H1 (cell line): ENCODE results near the gene MIB2. TPM values are rescaled to one million over a fixed set of nuclear protein-coding genes. Genes with fewer than 3 reads are reported as not detected.

Experiments used
- CTCF ChIA-PET: fragments of 300-600 bp; sonication (Branson Sonifier 250); formaldehyde crosslinking; loops from one replicate; lab custom pipeline; 2021; ENCODE audit not compliant: partially characterized antibody; lab: Charles Lee
- POLR2A ChIA-PET: fragments of 300-600 bp; sonication (Branson Sonifier 250); formaldehyde crosslinking; loops from one replicate; lab custom pipeline; 2021; ENCODE audit warnings: inconsistent platforms; ENCODE audit not compliant: partially characterized antibody; lab: Charles Lee
- DNase-seq, 2 experiments: peaks; one replicate each; pipeline versions ENCODE4 v3.0.0 to v3.0.0-alpha.2; 2010 to 2022; ENCODE audit warnings: low spot score in 2 of 2, low read depth in 1 of 2, mixed read lengths in 1 of 2
- FAIRE-seq: peaks from 2 replicates; lab custom pipeline; 2011; peaks lifted over from hg19 to GRCh38; lab: Jason Lieb, UNC
- H2AFZ ChIP-seq: 2 replicates; pipeline ENCODE4 v1.8.1; 2012; ENCODE audit warnings: low read length, inconsistent platforms
- H2AK5ac ChIP-seq: 2 replicates; pipeline ENCODE4 v1.6.1; 2013; ENCODE audit warnings: low read depth, low read length
- H2BK120ac ChIP-seq: replicated peaks from 2 replicates; pipeline ENCODE3; 2013; ENCODE audit warnings: low read depth, low read length, inconsistent platforms
- H2BK12ac ChIP-seq: 2 replicates; pipeline ENCODE4 v1.6.1; 2013; ENCODE audit warnings: low read depth, low read length
- H2BK15ac ChIP-seq: 2 replicates; pipeline ENCODE4 v1.6.1; 2013; ENCODE audit warnings: low read length
- H2BK20ac ChIP-seq: 2 replicates; pipeline ENCODE4 v1.6.1; 2013; ENCODE audit warnings: low read length
- H2BK5ac ChIP-seq: 2 replicates; pipeline ENCODE4 v1.6.1; 2013; ENCODE audit warnings: low read depth, low read length
- H3K14ac ChIP-seq: 2 replicates; pipeline ENCODE4 v1.6.1; 2013; ENCODE audit warnings: inconsistent platforms; ENCODE audit not compliant: insufficient read length
- H3K18ac ChIP-seq: 2 replicates; pipeline ENCODE4 v1.6.1; 2013; ENCODE audit warnings: low read length; ENCODE audit errors: extremely low read depth
- H3K23ac ChIP-seq: 2 replicates; pipeline ENCODE4 v1.6.1; 2013; ENCODE audit warnings: inconsistent platforms; ENCODE audit not compliant: insufficient read length
- H3K23me2 ChIP-seq: 2 replicates; pipeline ENCODE4 v1.6.1; 2013; ENCODE audit warnings: low read depth, low read length
- H3K27ac ChIP-seq: 2 replicates; pipeline ENCODE4 v1.6.1; 2011; ENCODE audit warnings: low read depth, low read length, inconsistent platforms
- H3K27me3 ChIP-seq, 4 experiments: replicated peaks in 1 of 4; 1 replicate in 1 of 4; 2 replicates in 3 of 4; pipeline versions ENCODE4 v1.6.1 to v1.8.1; 2011 to 2013; ENCODE audit warnings: low read length in 3 of 4, mild to moderate bottlenecking in 3 of 4, inconsistent platforms in 2 of 4, mixed read lengths in 2 of 4, moderate library complexity in 1 of 4; ENCODE audit not compliant: control insufficient read depth in 3 of 4, insufficient read depth in 3 of 4; ENCODE audit errors: extremely low read depth in 1 of 4
- H3K36me3 ChIP-seq, 4 experiments: 2 replicates each; pipeline versions ENCODE4 v1.6.1 to v1.8.1; 2011 to 2013; ENCODE audit warnings: mild to moderate bottlenecking in 4 of 4, low read length in 3 of 4, moderate library complexity in 2 of 4, control low read depth in 1 of 4, inconsistent platforms in 1 of 4; ENCODE audit not compliant: insufficient read depth in 4 of 4, control insufficient read depth in 2 of 4
- H3K4ac ChIP-seq: replicated peaks from 2 replicates; pipeline ENCODE3; 2013; ENCODE audit warnings: low read length, low read depth, mixed read lengths, inconsistent platforms; ENCODE audit not compliant: insufficient read length
- H3K4me1 ChIP-seq, 4 experiments: replicated peaks in 1 of 4; 1 replicate in 1 of 4; 2 replicates in 3 of 4; pipeline versions ENCODE4 v1.6.1 to v1.8.1; 2011 to 2013; ENCODE audit warnings: low read length in 3 of 4, inconsistent platforms in 2 of 4, mixed read lengths in 1 of 4; ENCODE audit not compliant: insufficient read depth in 4 of 4, control insufficient read depth in 3 of 4
- H3K4me2 ChIP-seq, 2 experiments: 2 replicates each; pipeline versions ENCODE4 v1.6.1 to v1.8.1; 2011 to 2013; ENCODE audit warnings: low read depth in 2 of 2, low read length in 2 of 2, control low read depth in 1 of 2, inconsistent platforms in 1 of 2, mild to moderate bottlenecking in 1 of 2; ENCODE audit not compliant: insufficient read depth in 1 of 2
- H3K4me3 ChIP-seq, 4 experiments: fragments of 200-600, 300-600 bp in 1 of 4; sonication (generic), shearing (Covaris generic), sonication (Bioruptor Twin) in 1 of 4; 2 replicates each; pipeline versions ENCODE4 v1.5.1 to v1.8.1; 2011 to 2016; ENCODE audit warnings: low read length in 4 of 4, low read depth in 3 of 4, control low read depth in 2 of 4, inconsistent platforms in 2 of 4, mild to moderate bottlenecking in 2 of 4, mixed read lengths in 1 of 4, moderate library complexity in 1 of 4; ENCODE audit not compliant: insufficient read depth in 2 of 4; ENCODE audit errors: extremely low read depth in 1 of 4
- H3K56ac ChIP-seq: replicated peaks from 2 replicates; pipeline ENCODE3; 2013; ENCODE audit warnings: low read depth, mild to moderate bottlenecking, mixed read lengths, low read length, inconsistent platforms; ENCODE audit not compliant: insufficient read length
- H3K79me1 ChIP-seq: 2 replicates; pipeline ENCODE4 v1.6.1; 2013; ENCODE audit warnings: low read depth, low read length, control low read depth
- H3K79me2 ChIP-seq, 2 experiments: 2 replicates each; pipeline versions ENCODE4 v1.6.1 to v1.8.1; 2012 to 2013; ENCODE audit warnings: low read length in 2 of 2, mild to moderate bottlenecking in 2 of 2, inconsistent platforms in 1 of 2; ENCODE audit not compliant: insufficient read depth in 2 of 2, control insufficient read depth in 1 of 2
- H3K9ac ChIP-seq, 4 experiments: replicated peaks in 1 of 4; 1 replicate in 1 of 4; 2 replicates in 3 of 4; pipeline versions ENCODE4 v1.6.1 to v1.8.1; 2011 to 2013; ENCODE audit warnings: low read depth in 3 of 4, low read length in 3 of 4, control low read depth in 2 of 4, mild to moderate bottlenecking in 2 of 4, moderate library complexity in 2 of 4, inconsistent platforms in 1 of 4; ENCODE audit errors: extremely low read depth in 1 of 4
- H3K9me3 ChIP-seq, 2 experiments: 2 replicates each; pipeline versions ENCODE4 v1.6.1 to v1.8.1; 2012 to 2013; ENCODE audit warnings: mild to moderate bottlenecking in 2 of 2, moderate library complexity in 2 of 2, control low read depth in 1 of 2, inconsistent platforms in 1 of 2, low read depth in 1 of 2, low read length in 1 of 2, mixed read lengths in 1 of 2; ENCODE audit not compliant: insufficient read depth in 2 of 2
- H4K20me1 ChIP-seq, 2 experiments: replicated peaks in 1 of 2; 2 replicates each; pipeline versions ENCODE3 to v1.8.1; 2011 to 2013; ENCODE audit warnings: inconsistent platforms in 2 of 2, low read length in 2 of 2, mild to moderate bottlenecking in 1 of 2; ENCODE audit not compliant: insufficient read depth in 2 of 2, control insufficient read depth in 1 of 2
- H4K5ac ChIP-seq: 2 replicates; pipeline ENCODE4 v1.6.1; 2013; ENCODE audit warnings: low read length, low read depth, mixed read lengths, inconsistent platforms; ENCODE audit not compliant: insufficient read length
- H4K8ac ChIP-seq: 2 replicates; pipeline ENCODE4 v1.8.0; 2013; ENCODE audit warnings: mild to moderate bottlenecking, moderate library complexity, low read length, inconsistent platforms; ENCODE audit not compliant: insufficient read depth; ENCODE audit errors: extremely low read depth
- H4K91ac ChIP-seq: replicated peaks from 2 replicates; pipeline ENCODE3; 2013; ENCODE audit warnings: low read length, mixed read lengths, inconsistent platforms; ENCODE audit not compliant: insufficient read length
- BACH1 ChIP-seq: IDR thresholded peaks from 2 replicates; pipeline ENCODE4 v1.6.1; 2012; ENCODE audit warnings: low read length, improper control_type of control experiment
- CBX8 ChIP-seq: fragments of 300-800, 300-1000 bp; sonication (generic); IDR thresholded peaks from 2 replicates; pipeline ENCODE4 v1.7.1; 2016; ENCODE audit warnings: low read depth, low read length, borderline replicate concordance
- FOSL1 ChIP-seq: IDR thresholded peaks from 2 replicates; pipeline ENCODE4 v1.6.1; 2011; ENCODE audit warnings: mild to moderate bottlenecking, low read depth, low read length, moderate library complexity; ENCODE audit not compliant: insufficient read depth
- GABPA ChIP-seq: IDR thresholded peaks from 2 replicates; pipeline ENCODE4 v1.6.1; 2011; ENCODE audit warnings: mild to moderate bottlenecking, low read length, moderate library complexity, borderline replicate concordance; ENCODE audit not compliant: insufficient read depth
- NRF1 ChIP-seq: IDR thresholded peaks from 2 replicates; pipeline ENCODE4 v1.6.1; 2011; ENCODE audit warnings: mild to moderate bottlenecking, low read depth, low read length, improper control_type of control experiment
- POU5F1 ChIP-seq: IDR thresholded peaks from 2 replicates; pipeline ENCODE4 v1.6.1; 2011; ENCODE audit warnings: low read depth, mild to moderate bottlenecking, low read length, moderate library complexity
- RFX5 ChIP-seq: IDR thresholded peaks from 2 replicates; pipeline ENCODE4 v1.6.1; 2011; ENCODE audit warnings: low read depth, low read length, improper control_type of control experiment, borderline replicate concordance
- SIX5 ChIP-seq: IDR thresholded peaks from 2 replicates; pipeline ENCODE4 v1.6.1; 2011; ENCODE audit warnings: mild to moderate bottlenecking, low read depth, low read length
- SP4 ChIP-seq: IDR thresholded peaks from 2 replicates; pipeline ENCODE4 v1.6.1; 2012; ENCODE audit warnings: low read length, inconsistent platforms
- TCF12 ChIP-seq: IDR thresholded peaks from 2 replicates; pipeline ENCODE4 v1.6.1; 2011; ENCODE audit warnings: low read depth, mild to moderate bottlenecking, low read length
- WGBS, 2 experiments: shearing (Covaris generic) in 1 of 2; methylation state at CpG; one replicate each; pipeline versions ENCODE4 v1.1.6 to v1.1.7; 2013 to 2015; ENCODE audit warnings: low lambda C conversion rate in 2 of 2, mixed read lengths in 2 of 2, inconsistent platforms in 1 of 2, low coverage in 1 of 2, missing lambda C conversion rate in 1 of 2; ENCODE audit not compliant: insufficient replicate concordance in 2 of 2, insufficient coverage in 1 of 2, insufficient read length in 1 of 2; ENCODE audit errors: extremely low coverage in 1 of 2, missing lambda C conversion rate in 1 of 2; 5-methylcytosine and 5-hydroxymethylcytosine counted together
- polyA plus RNA-seq, 7 experiments: library from polyadenylated mRNA; depleted of rRNA in 3 of 7; stranded (reverse) in 5 of 7; unstranded in 2 of 7; fragments of >200 nt in 5 of 7; fragments of 200-250 nt in 2 of 7; gene quantifications; 1 replicate in 5 of 7; 2 replicates in 1 of 7; 4 replicates in 1 of 7; pipeline versions ENCODE4 v1.2.1 to v1.2.3, GENCODE V29; 2011 to 2013; ENCODE audit warnings: missing spikeins in 2 of 7, mixed read lengths in 2 of 7
- total RNA-seq: library from RNA; stranded (reverse); fragmentation: NEBNext Ultra II Directional; extraction: Animal tissue kit (Norgen Biotek cat#: 25700); gene quantifications from 2 replicates; pipeline ENCODE4 v1.2.1, GENCODE V29; 2021
- TF ChIP-seq, protein P1 (sequence below), 3 experiments: IDR thresholded peaks; 1 replicate in 2 of 3; 2 replicates in 1 of 3; pipeline versions ENCODE4 v1.5.1 to v1.6.1; 2011; ENCODE audit warnings: low read length in 3 of 3, mild to moderate bottlenecking in 3 of 3, inconsistent platforms in 2 of 3, low read depth in 1 of 3, moderate library complexity in 1 of 3; ENCODE audit not compliant: insufficient read depth in 1 of 3; ENCODE audit errors: control extremely low read depth in 1 of 3

The MIB2 gene
- total and polyA plus RNA-seq, 2 of the 8 experiments (the other 6 are each of a cell fraction or from before 2014, with no cell fraction given) = 32.5 to 60.0 TPM

DNA sequence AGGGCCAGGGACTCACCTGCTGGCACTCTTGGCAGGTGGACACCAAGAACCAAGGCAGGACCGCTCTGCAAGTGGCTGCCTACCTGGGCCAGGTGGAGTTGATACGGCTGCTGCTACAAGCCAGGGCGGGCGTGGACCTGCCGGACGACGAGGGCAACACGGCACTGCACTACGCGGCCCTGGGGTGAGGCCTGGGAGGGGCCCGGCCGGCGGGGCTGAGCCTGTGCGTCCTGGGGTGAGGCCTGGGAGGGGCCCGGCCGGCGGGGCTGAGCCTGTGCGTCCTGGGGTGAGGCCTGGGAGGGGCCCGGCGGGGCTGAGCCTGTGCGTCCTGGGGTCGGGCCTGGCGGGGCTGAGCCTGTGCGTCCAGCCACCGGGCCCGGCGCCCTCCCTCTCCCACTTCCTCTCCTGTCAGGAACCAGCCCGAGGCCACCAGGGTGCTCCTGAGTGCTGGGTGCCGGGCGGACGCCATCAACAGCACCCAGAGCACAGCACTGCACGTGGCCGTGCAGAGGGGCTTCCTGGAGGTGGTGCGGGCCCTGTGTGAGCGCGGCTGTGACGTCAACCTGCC is 12.0 kb downstream of the MIB2 start:
- H4K91ac ChIP-seq = no peak overlapping the region
- H4K5ac ChIP-seq = no peak overlapping the region
- no peak overlapping the region for H4K8ac ChIP-seq
- no peak overlapping the region for H3K9ac ChIP-seq
- H3K27ac ChIP-seq = no peak overlapping the region
- no peak overlapping the region for H2BK15ac ChIP-seq
- peaks cover 0 to 6% (median 2%) of the 10 kb centered on the region in 4 experiments; a peak in 4 of 7 replicates for H3K4me1 ChIP-seq
- peaks cover 9% of the 10 kb centered on the region; the same call in 1 of the 2 replicates for H3K23me2 ChIP-seq
- no peaks in the 10 kb centered on the region for H3K79me2 ChIP-seq
- DNase-seq (peak in 1 of 2 experiments; percentile 49), FAIRE-seq (no peak)
- no peak overlapping the region for H2AK5ac ChIP-seq
- WGBS, 2 experiments = 90% methylated on average over 33 of the region's 37 CpGs; no CpG with 5 or more reads in 1 of the 2 experiments
- H3K18ac ChIP-seq = no peak overlapping the region
- H3K56ac ChIP-seq = no peak overlapping the region
- no peak overlapping the region for H2BK12ac ChIP-seq
- no peak overlapping the region for H3K23ac ChIP-seq
- no peak overlapping the region for H3K4ac ChIP-seq
- H3K27me3 ChIP-seq = peaks cover 8 to 23% (median 14%) of the 10 kb centered on the region in 4 experiments; a peak in 6 of 7 replicates
- no peak overlapping the region for H2AFZ ChIP-seq
- no peak overlapping the region for H2BK20ac ChIP-seq
- no peaks in the 10 kb centered on the region for H3K79me1 ChIP-seq
- H3K14ac ChIP-seq = no peak overlapping the region
- no peak overlapping the region for H3K4me3 ChIP-seq
- peaks cover 0 to 12% of the 10 kb centered on the region in 2 experiments for H4K20me1 ChIP-seq
- no peak overlapping the region for H3K4me2 ChIP-seq
- H2BK120ac ChIP-seq = no peak overlapping the region
- ChIA-PET POLR2A (interaction anchor here (1.2 to 1.8 kb wide), 3 partner anchors 9 to 24 kb away, joined by 3 to 8 read pairs (median 5); partner anchors contain the start of gene MIB2), CTCF (interaction anchor here (3.8 kb wide), 1 partner anchor 7 kb away, joined by 21 read pairs; no protein-coding TSS in a partner anchor)
- H2BK5ac ChIP-seq = 0 out of 2 replicates have a peak overlapping the region, but pooled peaks have one; percentile 52
- no peaks in the 10 kb centered on the region for H3K36me3 ChIP-seq
- H3K9me3 ChIP-seq = no peaks in the 10 kb centered on the region
- no peak for TF ChIP-seq CBX8
- TF ChIP-seq NRF1 = no peak
- TF ChIP-seq POU5F1 = no peak
- TF ChIP-seq SIX5 = no peak
- no peak for TF ChIP-seq FOSL1
- TF ChIP-seq SP4 = no peak
- TF ChIP-seq BACH1 = no peak
- no peak for TF ChIP-seq TCF12
- TF ChIP-seq, protein P1, sequence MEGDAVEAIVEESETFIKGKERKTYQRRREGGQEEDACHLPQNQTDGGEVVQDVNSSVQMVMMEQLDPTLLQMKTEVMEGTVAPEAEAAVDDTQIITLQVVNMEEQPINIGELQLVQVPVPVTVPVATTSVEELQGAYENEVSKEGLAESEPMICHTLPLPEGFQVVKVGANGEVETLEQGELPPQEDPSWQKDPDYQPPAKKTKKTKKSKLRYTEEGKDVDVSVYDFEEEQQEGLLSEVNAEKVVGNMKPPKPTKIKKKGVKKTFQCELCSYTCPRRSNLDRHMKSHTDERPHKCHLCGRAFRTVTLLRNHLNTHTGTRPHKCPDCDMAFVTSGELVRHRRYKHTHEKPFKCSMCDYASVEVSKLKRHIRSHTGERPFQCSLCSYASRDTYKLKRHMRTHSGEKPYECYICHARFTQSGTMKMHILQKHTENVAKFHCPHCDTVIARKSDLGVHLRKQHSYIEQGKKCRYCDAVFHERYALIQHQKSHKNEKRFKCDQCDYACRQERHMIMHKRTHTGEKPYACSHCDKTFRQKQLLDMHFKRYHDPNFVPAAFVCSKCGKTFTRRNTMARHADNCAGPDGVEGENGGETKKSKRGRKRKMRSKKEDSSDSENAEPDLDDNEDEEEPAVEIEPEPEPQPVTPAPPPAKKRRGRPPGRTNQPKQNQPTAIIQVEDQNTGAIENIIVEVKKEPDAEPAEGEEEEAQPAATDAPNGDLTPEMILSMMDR (IDR thresholded peaks at IDR 0.05; ENCODE audit: control extremely low read depth in 1 of 3, insufficient read depth in 1 of 3, low read depth in 1 of 3, low read length in 3 of 3) = no peak
- TF ChIP-seq RFX5 = no peak
- no peak for TF ChIP-seq GABPA
